ENCODE measurements around the gene ADAM12. TPM values are rescaled to one million over a fixed set of nuclear protein-coding genes. Genes with fewer than 3 reads are reported as not detected.
"Not testable (repeated sequence)": the region's sequence is repeated elsewhere in the genome, so short reads cannot be mapped to it uniquely, and the experiment has no call there.

The ADAM12 gene
- polyA plus RNA-seq, 3 donors = 1.0 to 9.2 (median 1.5) TPM

GRCh38 chr10:126185676-126186447 lies 202.4 kb downstream of the ADAM12 start:
- no peak overlapping the region for H3K27ac ChIP-seq (ENCODE audit: low read depth, low read length)
- 66 to 79% (median 77%) methylated on average over 10 of the region's 10 CpGs for WGBS, 3 donors

- H3K27ac ChIP-seq (ENCODE audit: low read depth, low read length) = no peak overlapping the region
- WGBS, 3 donors = 72 to 79% (median 76%) methylated on average over 6 of the region's 6 CpGs
Measured at GRCh38 chr10:126181626-126182025, 206.7 kb downstream of the ADAM12 start.

DNA sequence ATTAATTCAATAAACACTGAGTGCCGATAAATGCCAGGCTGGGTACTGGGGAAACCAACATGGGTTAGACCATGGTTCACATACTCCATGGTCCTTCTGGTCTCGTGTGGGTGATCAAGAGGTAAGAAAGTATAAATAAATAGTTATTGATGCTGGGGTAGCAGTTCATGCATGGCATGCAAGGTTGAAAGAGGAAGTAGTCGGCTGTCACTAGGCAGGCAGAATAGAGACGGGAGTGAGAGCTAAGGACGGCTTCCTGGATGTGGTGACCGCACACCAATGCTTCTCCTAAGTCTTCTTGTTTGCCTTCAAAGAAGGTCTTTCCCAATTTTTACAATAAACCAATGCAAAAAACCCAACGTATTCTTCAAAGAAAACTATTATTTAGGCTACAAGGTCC lies 208.6 kb downstream of the ADAM12 start:
- WGBS, 3 donors = 63 to 81% (median 78%) methylated on average over 7 of the region's 7 CpGs
- no peak overlapping the region for H3K27ac ChIP-seq (ENCODE audit: low read depth, low read length)

DNA sequence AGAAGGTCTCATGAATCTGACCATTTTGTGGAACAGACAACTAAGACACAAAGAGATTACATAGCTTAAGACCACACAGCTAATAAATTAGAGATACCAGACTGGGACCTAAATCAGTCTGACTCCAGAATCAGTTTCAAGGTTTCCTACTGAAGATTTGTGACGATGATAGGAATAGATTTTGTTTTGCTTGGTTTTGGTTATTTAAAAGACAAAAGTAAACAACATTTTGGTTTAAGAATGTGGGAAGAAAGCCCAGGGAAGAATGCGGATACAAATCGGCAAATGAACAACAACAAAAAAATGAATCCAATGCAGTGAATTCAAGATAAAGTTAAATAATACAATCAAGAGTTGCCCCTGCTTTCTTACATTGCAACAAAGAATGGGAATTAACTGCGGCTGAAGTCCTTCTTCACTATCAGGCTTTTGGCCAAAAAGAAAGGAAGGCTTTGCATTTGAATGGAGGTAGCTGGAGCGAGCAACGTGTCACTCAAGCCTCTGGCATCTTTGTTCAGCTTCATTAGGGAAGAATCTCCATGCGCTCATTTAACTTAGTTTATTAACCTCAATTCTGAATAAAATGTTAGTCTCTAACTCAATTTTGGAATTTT lies 210.8 kb downstream of the ADAM12 start:
- H3K27ac ChIP-seq (ENCODE audit: low read depth, low read length) = no peak overlapping the region
- WGBS, 3 donors = 61 to 90% (median 88%) methylated on average over 7 of the region's 7 CpGs

DNA sequence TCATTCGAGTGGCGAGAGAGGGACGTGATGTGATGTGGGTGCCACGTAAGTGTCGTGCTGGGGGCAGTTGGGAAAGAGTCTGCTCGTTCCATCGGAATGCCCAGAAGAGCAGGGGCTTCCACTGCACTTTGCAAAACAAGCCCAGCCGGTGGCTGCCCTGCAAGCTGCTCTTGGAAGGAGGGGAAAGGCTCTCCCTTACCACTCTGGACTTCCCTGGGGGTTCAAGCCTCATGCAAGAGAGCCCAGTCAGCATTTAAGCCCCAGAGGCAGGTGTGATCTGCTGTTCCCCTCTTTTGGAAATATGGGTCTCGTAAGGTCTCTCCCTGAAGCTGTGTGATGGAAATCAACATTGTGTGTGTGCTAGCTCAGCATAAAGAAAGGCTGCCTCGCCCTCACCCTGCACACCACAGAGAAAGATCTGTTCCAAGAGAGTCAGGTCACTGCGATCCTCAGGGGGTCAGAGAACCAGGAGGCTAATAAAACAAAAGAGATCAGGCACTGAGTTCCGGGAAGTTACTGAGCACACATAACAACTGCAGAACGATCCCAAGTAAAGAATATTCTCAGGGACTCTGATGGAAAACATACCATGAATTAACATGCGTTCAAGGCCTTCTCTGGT lies 212.5 kb downstream of the ADAM12 start:
- H3K27ac ChIP-seq (ENCODE audit: low read depth, low read length) = no peak overlapping the region
- 71 to 80% (median 78%) methylated on average over 14 of the region's 14 CpGs for WGBS, 3 donors

DNA sequence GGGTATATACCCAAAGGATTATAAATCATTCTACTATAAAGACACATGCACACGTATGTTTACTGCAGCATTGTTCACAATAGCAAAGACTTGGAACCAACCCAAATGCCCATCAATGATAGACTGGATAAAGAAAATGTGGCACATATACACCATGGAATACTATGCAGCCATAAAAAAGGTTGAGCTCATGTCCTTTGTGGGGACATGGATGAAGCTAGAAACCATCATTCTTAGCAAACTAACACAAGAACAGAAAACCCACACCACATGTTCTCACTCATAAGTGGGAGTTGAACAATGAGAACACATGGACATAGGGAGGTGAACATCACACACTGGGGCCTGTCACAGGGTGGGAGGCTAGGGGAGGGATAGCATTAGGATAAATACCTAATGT lies 215.5 kb downstream of the ADAM12 start:
- H3K27ac ChIP-seq (ENCODE audit: low read depth, low read length) = not testable (repeated sequence)
- WGBS, 3 donors = no CpG with 5 or more reads among the region's 1 CpG

GRCh38 chr10:126171555-126171954 lies 216.7 kb downstream of the ADAM12 start:
- no peak overlapping the region for H3K27ac ChIP-seq (ENCODE audit: low read depth, low read length)
- WGBS, 3 donors = 41 to 77% (median 63%) methylated on average over 5 of the region's 5 CpGs

DNA sequence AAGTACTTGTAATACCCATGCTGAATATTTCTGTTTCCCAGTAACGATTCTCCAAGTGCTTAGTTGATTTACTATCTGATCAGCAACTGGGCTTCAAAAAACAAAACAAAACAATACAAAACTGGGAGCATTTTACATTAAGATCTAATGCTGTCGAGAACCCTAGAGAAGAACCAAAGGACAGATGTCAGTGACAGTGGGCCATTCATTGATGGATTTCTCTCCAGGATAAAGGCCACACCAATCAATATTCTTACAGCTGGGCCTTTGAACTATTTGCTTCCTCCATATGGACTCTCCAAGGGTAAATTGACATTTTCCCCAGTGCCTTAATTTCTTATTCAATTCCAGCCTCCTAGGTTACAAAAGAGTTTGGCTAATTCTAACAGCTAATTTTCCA lies 217.5 kb downstream of the ADAM12 start:
- WGBS, 3 donors = 43 to 75% (median 71%) methylated on average over 2 of the region's 2 CpGs
- no peak overlapping the region for H3K27ac ChIP-seq (ENCODE audit: low read depth, low read length)

DNA sequence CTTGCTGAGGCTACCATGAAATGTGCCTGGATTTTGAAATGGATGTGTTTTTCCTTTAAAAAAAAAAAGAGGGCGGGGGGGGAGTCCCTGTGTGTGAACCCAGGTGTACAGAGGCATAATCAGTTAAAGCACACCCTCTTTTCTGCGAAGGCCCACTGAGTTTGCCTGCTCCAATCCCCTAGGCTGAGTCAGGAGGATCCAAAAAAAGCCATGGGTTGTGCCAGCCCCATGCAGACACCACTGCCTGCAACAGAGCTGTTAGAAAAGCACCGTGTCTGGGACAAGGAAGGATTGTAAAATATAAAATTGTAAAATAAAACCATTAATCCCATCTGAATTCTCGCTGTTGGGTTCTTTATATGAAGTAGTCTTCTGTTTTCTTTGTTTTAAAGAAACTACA lies 217.9 kb downstream of the ADAM12 start:
- no peak overlapping the region for H3K27ac ChIP-seq (ENCODE audit: low read depth, low read length)
- WGBS, 3 donors = 62 to 83% (median 78%) methylated on average over 4 of the region's 4 CpGs

DNA sequence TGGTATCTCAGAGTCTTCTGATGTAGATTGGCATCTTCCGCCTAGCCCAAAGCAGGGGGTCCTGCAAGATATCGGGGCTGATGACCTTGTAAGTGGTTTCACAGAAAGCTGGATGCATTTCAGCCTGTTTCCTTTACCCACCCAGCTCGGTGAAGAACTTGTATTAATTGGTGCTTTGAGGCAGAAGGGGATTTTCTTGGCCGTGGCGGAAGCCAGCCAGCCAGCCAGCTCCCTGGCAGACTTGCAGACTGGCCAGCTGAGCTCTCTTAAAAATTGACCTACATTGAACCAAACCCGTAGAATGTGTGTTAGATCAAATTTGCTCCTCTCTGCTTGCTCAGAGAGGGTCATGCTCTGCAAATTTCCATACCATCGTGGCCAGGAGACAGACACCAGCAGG lies 218.4 kb downstream of the ADAM12 start:
- no peak overlapping the region for H3K27ac ChIP-seq (ENCODE audit: low read depth, low read length)
- 68 to 83% (median 81%) methylated on average over 7 of the region's 7 CpGs for WGBS, 3 donors

DNA sequence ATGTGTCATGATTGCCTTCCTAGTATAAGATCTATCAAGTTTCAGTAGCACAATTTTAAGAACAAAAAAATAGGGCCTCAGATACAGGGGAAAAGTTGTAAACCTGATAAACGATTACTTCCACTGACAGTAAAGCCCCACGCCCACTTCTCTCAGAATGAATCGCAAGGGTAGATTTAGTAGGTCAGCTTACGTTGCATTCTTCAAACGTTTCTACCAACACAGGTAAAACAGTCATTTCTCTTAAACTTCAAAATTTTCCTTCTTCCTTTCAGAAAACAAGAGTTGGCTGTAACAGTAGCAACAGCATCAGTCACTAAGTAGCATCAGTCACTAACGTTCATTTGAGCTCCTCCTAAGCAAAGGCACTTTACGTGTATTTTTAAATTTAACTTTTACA lies 221.5 kb downstream of the ADAM12 start:
- 80 to 90% (median 83%) methylated on average over 7 of the region's 7 CpGs for WGBS, 3 donors
- no peak overlapping the region for H3K27ac ChIP-seq (ENCODE audit: low read depth, low read length)

DNA sequence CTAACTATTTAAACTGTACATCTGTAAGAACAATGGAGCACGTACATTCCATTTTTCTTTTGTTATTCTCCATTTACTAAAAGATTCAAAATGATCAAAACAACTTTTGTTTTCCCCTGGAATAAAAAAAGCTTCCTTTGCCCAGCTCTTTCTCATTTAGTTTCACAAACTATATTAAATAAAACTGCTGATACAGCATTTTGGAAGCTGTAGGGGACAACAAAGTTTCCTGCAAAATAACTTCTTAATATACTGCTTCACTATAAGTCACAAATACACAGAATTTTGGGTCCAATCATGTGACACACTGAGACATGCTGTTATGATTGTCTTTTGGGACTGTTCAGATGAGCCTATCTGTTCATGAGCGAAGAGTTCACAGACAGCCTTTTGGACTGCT lies 222.4 kb downstream of the ADAM12 start:
- no peak overlapping the region for H3K27ac ChIP-seq (ENCODE audit: low read depth, low read length)
- 88 to 93% (median 89%) methylated on average over 2 of the region's 2 CpGs for WGBS, 3 donors

DNA sequence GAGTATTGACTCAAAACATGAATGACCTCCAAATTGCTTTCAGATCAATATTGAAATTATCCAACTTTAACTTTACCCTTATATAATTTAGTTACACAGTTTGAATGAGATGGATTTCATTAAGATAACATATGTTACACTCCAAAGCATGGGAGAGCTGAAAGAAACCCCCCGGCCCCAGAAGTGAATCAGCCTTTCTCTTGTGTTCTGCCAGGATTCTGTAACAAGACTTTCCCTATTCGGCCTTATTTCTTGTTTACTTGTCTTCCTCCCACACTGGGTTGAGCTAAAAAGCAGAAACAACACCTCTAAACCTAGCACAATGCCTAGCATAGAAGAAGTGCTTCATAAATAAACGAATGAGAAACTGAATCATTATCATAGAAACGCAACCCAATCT lies 224.8 kb downstream of the ADAM12 start:
- no peak overlapping the region for H3K27ac ChIP-seq (ENCODE audit: low read depth, low read length)
- WGBS, 3 donors = 67 to 81% (median 78%) methylated on average over 4 of the region's 4 CpGs

- WGBS, 3 donors = 44 to 69% (median 61%) methylated on average over 5 of the region's 5 CpGs
- H3K27ac ChIP-seq (ENCODE audit: low read depth, low read length) = no peak overlapping the region
Measured at GRCh38 chr10:126161691-126162090, 226.6 kb downstream of the ADAM12 start.

- 73 to 89% (median 87%) methylated on average over 10 of the region's 10 CpGs for WGBS, 3 donors
- H3K27ac ChIP-seq (ENCODE audit: low read depth, low read length) = no peak overlapping the region
Measured at GRCh38 chr10:126160971-126161630, 227.2 kb downstream of the ADAM12 start.

DNA sequence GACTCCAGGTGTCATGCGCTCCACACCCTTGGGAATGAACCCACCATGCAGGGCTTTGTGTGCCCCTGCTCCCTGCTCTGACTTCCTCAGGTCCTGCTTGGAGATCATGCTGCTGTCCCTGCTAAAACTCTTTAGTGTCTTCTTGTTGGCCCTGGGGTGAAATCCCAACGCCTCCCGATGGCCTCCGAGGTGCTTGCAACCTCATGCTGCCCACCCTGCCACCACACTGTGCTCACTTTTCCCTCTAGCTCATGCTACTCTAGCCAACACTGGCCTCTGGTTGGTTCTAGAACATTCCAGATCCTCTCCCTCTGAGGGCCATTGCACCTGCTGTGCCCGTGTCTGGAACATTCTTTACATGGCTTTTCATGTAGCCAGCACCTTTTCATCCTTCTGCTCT lies 227.7 kb downstream of the ADAM12 start:
- no peak overlapping the region for H3K27ac ChIP-seq (ENCODE audit: low read depth, low read length)
- WGBS, 3 donors = 66 to 74% (median 66%) methylated on average over 5 of the region's 5 CpGs

DNA sequence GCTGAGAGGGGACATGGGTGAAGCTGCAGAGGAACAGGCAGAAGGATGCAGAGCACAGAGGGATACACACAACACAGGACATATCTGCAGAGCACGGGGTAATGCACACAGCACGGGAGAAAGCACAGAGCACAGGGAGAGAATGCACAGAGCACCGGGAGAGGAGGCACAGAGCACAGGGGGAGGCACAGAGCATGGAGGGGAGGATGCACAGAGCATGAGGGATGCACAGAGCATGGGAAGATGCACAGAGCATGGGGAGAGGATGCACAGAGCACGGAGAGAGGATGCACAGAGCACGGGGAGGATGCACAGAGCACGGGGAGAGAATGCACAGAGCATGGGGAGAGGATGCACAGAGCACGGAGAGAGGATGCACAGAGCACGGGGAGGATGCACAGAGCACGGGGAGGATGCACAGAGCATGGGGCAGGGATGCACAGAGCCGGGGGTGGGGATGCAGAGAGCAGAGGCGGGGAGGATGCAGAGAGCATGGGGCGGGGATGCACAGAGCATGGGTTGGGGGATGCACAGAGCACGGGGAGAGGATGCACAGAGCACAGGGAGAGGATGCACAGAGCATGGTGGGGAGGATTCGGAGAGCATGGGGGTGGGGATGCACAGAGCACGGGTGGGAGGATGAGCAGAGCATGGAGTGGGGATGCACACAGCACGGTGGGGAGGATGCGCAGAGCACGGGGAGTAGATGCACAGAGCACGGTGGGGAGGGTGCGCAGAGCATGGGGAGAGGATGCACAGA lies 230.0 kb downstream of the ADAM12 start:
- 69 to 76% (median 76%) methylated on average over 20 of the region's 20 CpGs for WGBS, 3 donors

GRCh38 chr10:126157189-126157588 lies 231.1 kb downstream of the ADAM12 start:
- H3K27ac ChIP-seq (ENCODE audit: low read depth, low read length) = no peak overlapping the region
- WGBS, 3 donors = 70 to 77% (median 74%) methylated on average over 5 of the region's 5 CpGs

More for the DNA sequence above, 230.0 kb downstream of the ADAM12 start:
- H3K27ac ChIP-seq (ENCODE audit: low read depth, low read length) = no peak overlapping the region

Data from adipose tissue (tissue), 3 donors.